Measurements from ENCODE around the gene FAM117A.

FAM117A gene

DNA sequence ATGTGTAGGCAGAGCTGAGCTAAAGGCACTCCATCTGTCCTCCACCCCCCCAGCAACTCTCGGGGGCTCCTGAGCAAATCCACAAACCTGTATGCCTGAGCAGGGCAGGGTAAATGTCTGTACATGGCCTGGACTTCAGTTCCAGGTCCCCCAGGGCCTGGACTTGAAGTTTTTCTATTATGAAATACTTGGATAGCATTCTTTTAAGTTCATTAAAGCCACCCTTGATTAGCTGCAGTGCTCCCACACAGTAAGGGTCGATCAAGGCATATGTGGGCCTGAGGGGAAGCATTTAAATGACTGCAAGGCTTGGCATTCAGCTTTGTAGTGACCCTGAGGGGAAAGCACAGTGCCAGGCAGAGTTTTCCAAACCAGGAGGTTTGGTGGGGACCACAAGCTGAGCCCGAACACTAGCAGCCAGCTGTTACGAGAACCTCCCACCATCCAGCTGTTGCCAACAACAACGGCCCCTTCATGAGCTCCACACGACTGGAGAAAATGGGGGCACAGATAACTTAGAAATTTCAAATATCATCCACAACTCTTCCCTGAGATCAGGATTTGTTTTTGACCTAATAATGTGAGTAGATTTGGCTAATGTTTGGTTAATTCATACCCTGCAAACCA lies 6.7 kb downstream of the FAM117A start:
- TF ChIP-seq, protein P1, sequence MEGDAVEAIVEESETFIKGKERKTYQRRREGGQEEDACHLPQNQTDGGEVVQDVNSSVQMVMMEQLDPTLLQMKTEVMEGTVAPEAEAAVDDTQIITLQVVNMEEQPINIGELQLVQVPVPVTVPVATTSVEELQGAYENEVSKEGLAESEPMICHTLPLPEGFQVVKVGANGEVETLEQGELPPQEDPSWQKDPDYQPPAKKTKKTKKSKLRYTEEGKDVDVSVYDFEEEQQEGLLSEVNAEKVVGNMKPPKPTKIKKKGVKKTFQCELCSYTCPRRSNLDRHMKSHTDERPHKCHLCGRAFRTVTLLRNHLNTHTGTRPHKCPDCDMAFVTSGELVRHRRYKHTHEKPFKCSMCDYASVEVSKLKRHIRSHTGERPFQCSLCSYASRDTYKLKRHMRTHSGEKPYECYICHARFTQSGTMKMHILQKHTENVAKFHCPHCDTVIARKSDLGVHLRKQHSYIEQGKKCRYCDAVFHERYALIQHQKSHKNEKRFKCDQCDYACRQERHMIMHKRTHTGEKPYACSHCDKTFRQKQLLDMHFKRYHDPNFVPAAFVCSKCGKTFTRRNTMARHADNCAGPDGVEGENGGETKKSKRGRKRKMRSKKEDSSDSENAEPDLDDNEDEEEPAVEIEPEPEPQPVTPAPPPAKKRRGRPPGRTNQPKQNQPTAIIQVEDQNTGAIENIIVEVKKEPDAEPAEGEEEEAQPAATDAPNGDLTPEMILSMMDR (conservative IDR thresholded peaks at IDR 0.05; ENCODE audit: low read depth) = no peak
- POLR2A ChIA-PET (ENCODE audit: low non-redundant PET) = interaction anchor here (0.6 kb wide), 1 partner anchor 154 kb away, joined by 4 read pairs; no protein-coding TSS in a partner anchor
- H3K27ac ChIP-seq = no peak overlapping the region
- no peak for DNase-seq (ENCODE audit: low spot score)
- CTCF ChIA-PET = interaction anchor here (0.6 to 1.7 kb wide), 2 partner anchors 9 to 10 kb away, joined by 3 to 6 read pairs; no protein-coding TSS in a partner anchor

GRCh38 chr17:49756323-49757150 lies 7.4 kb downstream of the FAM117A start:
- no peak overlapping the region for H3K27ac ChIP-seq
- TF ChIP-seq, protein P1 (conservative IDR thresholded peaks at IDR 0.05; ENCODE audit: low read depth) = no peak
- ChIA-PET POLR2A (ENCODE audit: low non-redundant PET) (interaction anchor here (0.6 kb wide), 1 partner anchor 155 kb away, joined by 4 read pairs; no protein-coding TSS in a partner anchor), CTCF (interaction anchor here (0.6 to 1.7 kb wide), 2 partner anchors 8 to 9 kb away, joined by 3 to 6 read pairs; no protein-coding TSS in a partner anchor)
- DNase-seq (ENCODE audit: low spot score) = no peak

DNA sequence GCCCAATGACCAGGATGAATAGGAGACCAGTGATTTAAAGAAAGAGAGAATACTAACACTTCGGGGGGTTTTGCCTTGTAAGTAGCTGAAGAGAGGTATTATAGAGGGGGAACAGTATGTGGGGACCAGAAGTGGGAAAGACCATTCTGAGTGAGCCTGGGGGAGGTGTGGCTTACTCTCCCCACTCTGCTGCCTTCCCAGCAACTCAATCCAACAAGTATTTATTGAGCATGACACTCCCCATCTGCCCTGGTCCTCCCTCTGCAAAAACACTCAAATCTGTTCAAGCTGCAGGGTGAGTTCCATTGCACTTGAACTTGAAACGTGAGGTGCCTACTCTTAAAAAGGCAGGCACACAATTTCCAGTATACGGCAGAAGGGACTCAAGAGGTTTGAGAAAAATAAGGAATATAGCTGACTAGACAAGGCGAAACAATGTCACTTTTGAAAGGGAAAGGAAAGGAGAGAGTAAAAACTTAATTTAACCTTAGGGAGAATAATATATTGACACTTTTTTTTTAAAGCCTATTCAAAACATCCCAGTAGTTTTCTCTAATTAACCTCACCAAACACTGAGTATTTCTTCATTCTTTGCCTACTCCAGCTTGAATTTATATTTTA lies 8.2 kb downstream of the FAM117A start:
- DNase-seq (ENCODE audit: low spot score) = no peak
- POLR2A ChIA-PET (ENCODE audit: low non-redundant PET) = no interaction called here
- TF ChIP-seq, protein P1 (conservative IDR thresholded peaks at IDR 0.05; ENCODE audit: low read depth) = no peak
- H3K27ac ChIP-seq = no peak overlapping the region
- CTCF ChIA-PET = no interaction called here

- DNase-seq (ENCODE audit: low spot score) = no peak
- ChIA-PET POLR2A (ENCODE audit: low non-redundant PET) (no interaction called here), CTCF (interaction anchor here (0.6 kb wide), 1 partner anchor 238 kb away, joined by 3 read pairs; no protein-coding TSS in a partner anchor)
- no peak overlapping the region for H3K27ac ChIP-seq
- TF ChIP-seq, protein P1 (conservative IDR thresholded peaks at IDR 0.05; ENCODE audit: low read depth) = no peak
These were observed 10.0 kb downstream of the FAM117A start for GRCh38 chr17:49753959-49754391.

DNA sequence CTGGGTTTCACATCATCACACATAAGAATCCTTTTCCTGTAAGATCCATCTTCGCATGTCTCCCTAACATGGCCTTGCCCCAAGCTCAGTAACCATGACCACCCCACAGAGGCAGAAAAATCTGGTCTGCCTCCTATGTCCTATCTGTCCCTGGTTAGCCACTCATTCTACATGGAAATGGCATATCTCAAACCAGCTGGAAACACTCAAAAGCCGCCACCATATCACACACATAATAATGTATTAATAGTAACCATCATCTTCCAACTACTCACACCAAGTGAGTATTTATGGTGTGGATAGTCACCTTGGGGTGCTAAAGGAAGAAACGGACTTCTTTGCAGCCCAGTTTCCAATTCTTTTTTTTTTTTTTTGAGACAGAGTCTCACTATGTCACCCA lies 11.4 kb downstream of the FAM117A start:
- H3K27ac ChIP-seq = no peak overlapping the region
- ChIA-PET CTCF (interaction anchor here (1.1 kb wide), 1 partner anchor 25 kb away, joined by 4 read pairs; no protein-coding TSS in a partner anchor), POLR2A (ENCODE audit: low non-redundant PET) (no interaction called here)
- TF ChIP-seq, protein P1 (conservative IDR thresholded peaks at IDR 0.05; ENCODE audit: low read depth) = no peak
- DNase-seq (ENCODE audit: low spot score) = no peak

DNA sequence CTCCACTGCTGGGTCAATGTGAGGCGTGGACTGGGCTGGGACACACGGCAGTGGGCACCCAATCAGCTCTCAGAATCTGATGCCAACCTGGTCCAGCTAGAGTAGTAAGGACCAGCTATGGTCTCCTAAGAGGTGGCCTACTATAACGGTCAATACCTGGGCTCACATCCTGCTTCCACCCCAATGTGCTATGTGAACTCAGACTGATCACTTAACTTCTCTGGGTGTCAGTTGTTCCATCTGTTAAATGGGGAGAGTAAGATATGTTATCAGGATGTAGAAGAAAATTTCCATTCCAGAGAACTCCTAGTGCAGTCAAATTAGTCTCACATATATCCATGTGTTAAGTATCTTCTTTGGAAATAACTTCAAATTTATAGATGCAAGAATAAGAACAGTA lies 14.2 kb downstream of the FAM117A start:
- TF ChIP-seq, protein P1 (conservative IDR thresholded peaks at IDR 0.05; ENCODE audit: low read depth) = no peak
- no peak overlapping the region for H3K27ac ChIP-seq
- no peak for DNase-seq (ENCODE audit: low spot score)
- CTCF ChIA-PET = no interaction called here
- POLR2A ChIA-PET (ENCODE audit: low non-redundant PET) = no interaction called here

Data from RWPE1 (cell line).